Common myeloid progenitor, CD34-positive (primary cell): ENCODE results near the gene HERC2.
"Not testable (repeated sequence)": the region's sequence is repeated elsewhere in the genome, so short reads cannot be mapped to it uniquely, and the experiment has no call there.

Experiments used
- CTCF ChIA-PET: fragments of 350-600 bp; sonication (Branson Sonifier 250); formaldehyde crosslinking; loops from one replicate; lab custom pipeline; 2021; ENCODE audit warnings: antibody characterized with exemption; lab: Charles Lee
- POLR2A ChIA-PET: fragments of 350-600 bp; sonication (Branson Sonifier 250); formaldehyde crosslinking; loops from one replicate; lab custom pipeline; 2021; ENCODE audit warnings: antibody characterized with exemption; lab: Charles Lee
- DNase-seq, 3 donors: peaks; one replicate each; pipeline versions ENCODE4 v3.0.0 to v3.0.0-alpha.2; 2013
- H3K27ac ChIP-seq, 2 experiments: 1 replicate in 1 of 2; 2 replicates in 1 of 2; pipeline ENCODE4 v1.7.0; 2013; ENCODE audit warnings: inconsistent platforms in 2 of 2, low read length in 2 of 2, mild to moderate bottlenecking in 2 of 2, low read depth in 1 of 2, moderate library complexity in 1 of 2; ENCODE audit not compliant: severe bottlenecking in 2 of 2, insufficient read depth in 1 of 2, poor library complexity in 1 of 2
- H3K27me3 ChIP-seq, 5 experiments: replicated peaks in 2 of 5; 1 replicate in 3 of 5; 2 replicates in 2 of 5; pipeline versions ENCODE4 v1.6.1 to v1.7.0; 2013; ENCODE audit warnings: low read length in 4 of 5, mild to moderate bottlenecking in 2 of 5, moderate library complexity in 2 of 5, inconsistent platforms in 1 of 5; ENCODE audit not compliant: insufficient read depth in 5 of 5, control insufficient read depth in 4 of 5
- H3K36me3 ChIP-seq, 4 experiments: 1 replicate in 2 of 4; 2 replicates in 2 of 4; pipeline versions ENCODE4 v1.6.1 to v1.7.0; 2013; ENCODE audit warnings: low read length in 3 of 4, control low read depth in 1 of 4, mild to moderate bottlenecking in 1 of 4; ENCODE audit not compliant: control insufficient read depth in 4 of 4, insufficient read depth in 4 of 4
- H3K4me1 ChIP-seq, 4 experiments: 1 replicate in 3 of 4; 2 replicates in 1 of 4; pipeline versions ENCODE4 v1.6.1 to v1.7.1; 2013; ENCODE audit warnings: low read length in 3 of 4, mild to moderate bottlenecking in 3 of 4, control low read depth in 1 of 4, inconsistent platforms in 1 of 4, moderate library complexity in 1 of 4; ENCODE audit not compliant: control insufficient read depth in 4 of 4, insufficient read depth in 4 of 4; ENCODE audit errors: control extremely low read depth in 1 of 4
- H3K4me3 ChIP-seq, 7 experiments: 1 replicate in 4 of 7; 2 replicates in 3 of 7; pipeline versions ENCODE4 v1.5.1 to v1.7.0; 2013; ENCODE audit warnings: mild to moderate bottlenecking in 7 of 7, low read length in 6 of 7, moderate library complexity in 6 of 7, inconsistent platforms in 2 of 7, low read depth in 2 of 7, control low read depth in 1 of 7; ENCODE audit not compliant: insufficient read depth in 4 of 7, control insufficient read depth in 1 of 7; ENCODE audit errors: extremely low read depth in 1 of 7
- H3K9me3 ChIP-seq, 5 experiments: 1 replicate in 4 of 5; 2 replicates in 1 of 5; pipeline versions ENCODE4 v1.6.1 to v1.7.1; 2013; ENCODE audit warnings: low read length in 4 of 5, mild to moderate bottlenecking in 2 of 5, inconsistent platforms in 1 of 5, low read depth in 1 of 5, moderate library complexity in 1 of 5; ENCODE audit not compliant: control insufficient read depth in 4 of 5, insufficient read depth in 2 of 5; ENCODE audit errors: control extremely low read depth in 1 of 5
- WGBS: methylation state at CpG from one replicate; pipeline ENCODE4 v1.1.5; 2013; ENCODE audit not compliant: insufficient coverage; 5-methylcytosine and 5-hydroxymethylcytosine counted together

Gene HERC2

DNA sequence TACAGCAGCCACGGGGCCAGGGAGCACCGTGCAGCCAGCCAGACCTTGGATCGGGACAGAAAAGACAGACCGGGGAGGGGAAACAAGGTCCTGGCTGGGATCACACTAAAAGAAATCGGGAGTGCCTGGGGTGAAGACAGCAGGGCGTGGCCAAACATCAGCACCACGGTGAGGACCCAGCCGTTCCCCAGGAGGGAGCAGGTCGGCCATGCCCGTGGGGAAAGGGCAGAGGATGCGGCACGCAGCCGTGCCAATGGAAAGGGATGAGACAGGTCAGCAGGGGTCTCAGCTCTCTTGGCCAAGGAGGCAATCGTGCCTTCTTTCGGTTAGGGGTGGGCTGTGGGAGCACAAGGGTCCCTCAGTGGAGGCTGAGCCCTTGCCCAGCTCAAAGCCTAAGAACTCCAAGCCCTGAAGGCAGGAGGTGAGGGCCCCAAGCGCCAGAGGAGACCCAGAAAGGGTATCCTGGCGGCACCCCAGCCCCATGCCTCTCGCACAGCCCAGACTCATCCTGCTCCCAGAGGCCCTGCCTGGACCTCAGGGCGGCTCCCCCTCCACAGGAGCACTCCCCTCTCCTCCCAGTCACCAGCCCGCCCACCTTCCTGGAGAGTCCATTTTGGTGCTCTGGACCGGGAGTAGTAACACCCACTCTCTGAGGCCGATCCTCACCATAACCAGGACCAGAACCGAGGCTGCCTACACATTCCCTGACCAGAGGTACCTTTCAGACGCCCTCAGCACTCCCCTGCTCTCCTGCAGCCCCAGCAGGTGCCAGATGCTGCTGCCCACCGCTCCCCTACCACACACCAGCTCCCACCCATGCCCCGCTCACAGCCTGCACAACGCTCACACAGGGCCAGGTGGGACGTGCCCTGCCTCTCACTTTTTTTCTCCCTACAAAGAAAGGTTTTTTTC lies 199.7 kb downstream of the HERC2 start:
- ChIA-PET POLR2A (no interaction called here), CTCF (interaction anchor here (1.5 kb wide), 1 partner anchor 12 kb away, joined by 4 read pairs; no protein-coding TSS in a partner anchor)
- no peaks in the 10 kb centered on the region for H3K27me3 ChIP-seq
- no peak for DNase-seq
- no peaks in the 10 kb centered on the region for H3K9me3 ChIP-seq
- H3K27ac ChIP-seq, result no peak overlapping the region
- no peaks in the 10 kb centered on the region for H3K4me1 ChIP-seq
- H3K36me3 ChIP-seq, result peaks cover 0 to 75% (median 56%) of the 10 kb centered on the region in 4 experiments
- H3K4me3 ChIP-seq, result no peak overlapping the region
- WGBS, result 92% methylated on average over 28 of the region's 28 CpGs

DNA sequence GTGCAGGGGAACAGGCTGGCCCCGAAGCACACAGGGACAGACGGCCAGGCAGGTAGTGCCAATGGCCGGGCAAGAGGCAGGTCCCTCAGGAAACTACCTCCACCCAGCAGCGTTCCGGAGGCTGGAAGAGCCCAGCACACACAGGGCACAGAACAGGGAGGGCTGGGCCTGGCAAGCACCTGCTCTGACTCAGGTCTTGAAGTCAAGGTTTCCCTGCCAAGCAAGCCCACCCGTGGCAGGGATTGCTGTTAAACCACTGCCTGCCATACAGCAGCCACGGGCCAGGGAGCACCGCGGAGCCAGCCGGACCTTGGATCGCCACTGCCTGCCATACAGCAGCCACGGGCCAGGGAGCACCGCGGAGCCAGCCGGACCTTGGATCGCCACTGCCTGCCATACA lies 200.4 kb downstream of the HERC2 start:
- CTCF ChIA-PET, POLR2A ChIA-PET: not testable (repeated sequence)

DNA sequence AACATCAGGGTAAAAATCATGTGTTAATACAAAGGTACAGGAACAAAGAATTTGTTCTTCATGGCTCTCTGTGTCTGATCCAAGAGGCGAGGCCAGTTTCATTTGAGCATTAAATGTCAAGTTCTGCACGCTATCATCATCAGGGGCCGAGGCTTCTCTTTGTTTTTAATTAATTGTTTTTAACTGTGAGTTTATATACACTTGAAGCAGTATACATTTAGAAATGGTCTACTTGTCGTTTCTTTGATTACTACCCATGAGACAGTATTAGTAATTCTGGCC lies 201.7 kb downstream of the HERC2 start:
- Histone ChIP-seq H3K4me1 (no peaks in the 10 kb centered on the region), H3K27ac (no peak overlapping the region), H3K36me3 (peaks cover 0 to 86% (median 66%) of the 10 kb centered on the region in 4 experiments), H3K9me3 (no peaks in the 10 kb centered on the region), H3K27me3 (no peaks in the 10 kb centered on the region), H3K4me3 (no peak overlapping the region)
- WGBS, result 100% methylated on average over 2 of the region's 4 CpGs
- no peak for DNase-seq
- POLR2A ChIA-PET, result no interaction called here
- CTCF ChIA-PET, result interaction anchor here (1.2 to 1.5 kb wide), 2 partner anchors 13 to 36 kb away, joined by 3 read pairs; no protein-coding TSS in a partner anchor

More for the DNA sequence above, 200.4 kb downstream of the HERC2 start:
- not testable (repeated sequence) for H3K4me3 ChIP-seq, H3K27ac ChIP-seq, H3K9me3 ChIP-seq, H3K27me3 ChIP-seq, DNase-seq, H3K4me1 ChIP-seq
- 94% methylated on average over 5 of the region's 16 CpGs for WGBS
- H3K36me3 ChIP-seq, result peaks cover 0 to 76% (median 60%) of the 10 kb centered on the region in 4 experiments

DNA sequence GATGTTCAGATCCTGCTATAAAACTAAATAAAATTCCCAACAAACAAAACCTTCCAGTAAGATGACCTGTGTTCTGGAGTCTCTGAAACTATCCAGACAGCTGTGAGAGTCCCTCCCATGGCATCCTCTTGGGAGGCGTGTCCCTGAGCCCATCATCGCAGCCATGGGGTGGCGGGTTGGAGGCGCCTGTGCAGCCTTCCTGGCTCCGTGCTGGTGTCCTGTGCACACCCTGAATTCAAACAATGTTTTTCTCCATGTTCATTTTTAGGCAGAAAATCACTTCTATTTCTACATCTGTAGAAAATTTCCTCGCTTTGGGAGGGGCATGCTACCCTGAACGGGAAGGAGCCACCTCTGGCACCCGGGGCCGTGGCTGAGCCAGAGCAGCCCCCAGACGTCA lies 203.4 kb downstream of the HERC2 start:
- Histone ChIP-seq H3K36me3 (peaks cover 6 to 87% (median 69%) of the 10 kb centered on the region in 4 experiments), H3K4me1 (no peaks in the 10 kb centered on the region), H3K4me3 (no peak overlapping the region), H3K27me3 (no peaks in the 10 kb centered on the region), H3K9me3 (no peaks in the 10 kb centered on the region), H3K27ac (no peak overlapping the region)
- CTCF ChIA-PET, result no interaction called here
- POLR2A ChIA-PET, result no interaction called here
- 97% methylated on average over 10 of the region's 10 CpGs for WGBS
- DNase-seq, result no peak

DNA sequence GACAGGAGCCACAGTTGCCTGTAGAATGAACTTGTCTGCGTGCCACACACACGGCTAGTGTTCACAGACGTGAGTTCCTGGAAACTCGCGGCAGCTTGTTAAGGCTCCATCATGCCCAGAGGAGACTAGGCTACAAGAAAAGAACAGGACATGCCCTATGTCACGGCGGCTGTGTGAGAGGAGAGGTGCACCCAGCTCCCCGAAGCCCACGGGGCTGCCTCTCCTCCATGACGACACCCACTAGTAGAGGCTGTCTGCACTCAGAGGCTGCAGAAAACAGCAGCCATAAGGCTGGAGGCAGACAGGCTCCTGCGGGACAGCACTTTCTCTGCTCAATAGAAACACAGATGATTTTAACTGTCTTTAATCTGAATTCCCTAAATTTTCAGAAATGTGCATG lies 203.9 kb downstream of the HERC2 start:
- peaks cover 6 to 87% (median 70%) of the 10 kb centered on the region in 4 experiments for H3K36me3 ChIP-seq
- 100% methylated on average over 11 of the region's 11 CpGs for WGBS
- H3K9me3 ChIP-seq, result no peaks in the 10 kb centered on the region
- H3K4me1 ChIP-seq, result no peaks in the 10 kb centered on the region
- no peak overlapping the region for H3K27ac ChIP-seq
- no peak for DNase-seq
- ChIA-PET POLR2A (no interaction called here), CTCF (no interaction called here)
- no peaks in the 10 kb centered on the region for H3K27me3 ChIP-seq
- H3K4me3 ChIP-seq, result no peak overlapping the region

DNA sequence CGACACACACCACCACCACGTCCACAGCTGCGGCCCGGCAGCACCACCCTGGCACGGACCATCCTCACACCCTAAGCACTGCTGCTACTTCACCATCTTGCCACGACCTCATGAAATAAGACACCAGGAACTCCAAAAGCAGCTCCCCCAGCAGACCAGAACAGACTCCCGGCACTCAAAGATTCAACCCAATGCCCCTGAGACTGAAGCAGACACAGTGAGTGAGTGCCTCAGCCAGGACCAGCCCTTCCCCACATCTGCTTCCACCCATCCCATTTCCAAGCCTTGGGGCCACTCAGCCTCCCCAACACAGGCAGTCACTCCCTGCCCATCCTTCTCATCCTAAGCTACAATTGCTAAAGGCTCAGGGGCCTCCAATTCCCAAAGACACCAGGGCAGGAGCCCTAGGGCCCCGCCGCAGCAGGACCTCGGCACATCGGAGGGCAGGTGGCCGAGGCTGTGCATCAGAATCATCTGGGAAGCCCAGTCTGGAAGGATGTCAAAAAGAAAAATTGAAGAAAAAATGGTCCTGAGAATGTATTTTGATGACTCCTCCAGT lies 204.5 kb downstream of the HERC2 start:
- ChIA-PET POLR2A (no interaction called here), CTCF (no interaction called here)
- Histone ChIP-seq H3K9me3 (no peaks in the 10 kb centered on the region), H3K27ac (no peak overlapping the region), H3K4me1 (no peaks in the 10 kb centered on the region), H3K27me3 (no peaks in the 10 kb centered on the region), H3K36me3 (peaks cover 6 to 88% (median 73%) of the 10 kb centered on the region in 4 experiments), H3K4me3 (no peak overlapping the region)
- no peak for DNase-seq
- 98% methylated on average over 10 of the region's 12 CpGs for WGBS
